SH-SY5Y (cell line): ENCODE measurements around the gene ZBTB33.

ENCODE experiments used
- GATA2 ChIP-seq: IDR thresholded peaks from 2 replicates; pipeline ENCODE4 v1.6.1; 2011; ENCODE audit warnings: mild to moderate bottlenecking, low read depth, low read length
- GATA3 ChIP-seq: IDR thresholded peaks from 2 replicates; pipeline ENCODE4 v1.6.1; 2011; ENCODE audit warnings: low read depth, mild to moderate bottlenecking, low read length, moderate library complexity

Gene ZBTB33

DNA sequence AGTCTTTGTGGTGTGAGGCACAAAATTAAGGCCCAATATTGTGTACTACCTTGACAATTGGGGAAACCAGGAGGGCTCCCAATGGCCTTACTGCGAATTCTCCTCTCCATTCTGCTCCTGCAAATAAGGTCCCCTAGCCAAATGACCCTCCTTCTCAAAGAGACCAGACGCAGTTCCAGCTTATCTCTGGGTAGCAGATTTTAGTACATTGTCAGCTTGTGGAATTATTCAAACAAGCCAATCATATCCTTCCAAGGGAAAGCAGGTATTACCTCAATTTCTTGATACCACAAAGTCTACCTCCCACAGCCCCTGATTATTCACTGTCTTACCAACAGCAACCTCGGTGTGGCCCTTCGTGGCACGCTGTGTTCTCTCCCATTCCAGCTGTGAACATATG, 7.8 kb upstream of the ZBTB33 start:
- TF ChIP-seq GATA3 (no peak), GATA2 (no peak)

DNA sequence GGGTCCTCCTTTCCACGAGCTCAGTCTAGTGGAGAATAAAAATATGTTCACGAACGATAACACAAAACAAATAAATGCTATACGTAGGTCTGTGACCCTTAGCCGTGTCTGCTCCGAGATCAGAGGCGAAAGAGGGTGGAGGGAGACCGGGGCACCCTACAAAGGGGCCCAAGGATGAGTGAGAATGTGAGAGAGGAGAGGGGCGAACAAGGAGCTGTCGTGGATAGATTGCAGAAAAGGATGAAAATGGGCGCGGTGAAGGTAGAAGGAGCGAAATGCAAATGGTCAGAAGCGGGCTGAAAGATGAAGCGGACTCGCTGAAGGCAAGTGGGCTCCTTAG, 6.2 kb upstream of the ZBTB33 start:
- TF ChIP-seq GATA3 (no peak), GATA2 (no peak)

GRCh38 chrX:120244735-120245498, 5.7 kb upstream of the ZBTB33 start:
- TF ChIP-seq GATA3 = no peak
- TF ChIP-seq GATA2 = no peak

GRCh38 chrX:120251471-120252011, 929 bp downstream of the ZBTB33 start:
- TF ChIP-seq GATA2 = no peak
- TF ChIP-seq GATA3 = no peak

DNA sequence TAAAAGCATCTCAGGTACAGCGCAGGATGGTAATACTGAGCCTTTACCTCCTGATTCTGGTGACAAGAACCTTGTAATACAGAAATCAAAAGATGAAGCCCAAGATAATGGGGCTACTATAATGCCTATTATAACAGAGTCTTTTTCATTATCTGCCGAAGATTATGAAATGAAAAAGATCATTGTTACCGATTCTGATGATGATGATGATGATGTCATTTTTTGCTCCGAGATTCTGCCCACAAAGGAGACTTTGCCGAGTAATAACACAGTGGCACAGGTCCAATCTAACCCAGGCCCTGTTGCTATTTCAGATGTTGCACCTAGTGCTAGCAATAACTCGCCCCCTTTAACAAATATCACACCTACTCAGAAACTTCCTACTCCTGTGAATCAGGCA, 3.2 kb downstream of the ZBTB33 start:
- no peak for TF ChIP-seq GATA3
- TF ChIP-seq GATA2 = no peak

GRCh38 chrX:120260369-120260768, 9.8 kb downstream of the ZBTB33 start:
- TF ChIP-seq GATA3 (no peak), GATA2 (no peak)

- TF ChIP-seq GATA3 (no peak), GATA2 (no peak)
These were observed 12.5 kb downstream of the ZBTB33 start for GRCh38 chrX:120262859-120263708.

GRCh38 chrX:120264341-120264740, 13.7 kb downstream of the ZBTB33 start:
- TF ChIP-seq GATA2 = no peak
- TF ChIP-seq GATA3 = no peak

DNA sequence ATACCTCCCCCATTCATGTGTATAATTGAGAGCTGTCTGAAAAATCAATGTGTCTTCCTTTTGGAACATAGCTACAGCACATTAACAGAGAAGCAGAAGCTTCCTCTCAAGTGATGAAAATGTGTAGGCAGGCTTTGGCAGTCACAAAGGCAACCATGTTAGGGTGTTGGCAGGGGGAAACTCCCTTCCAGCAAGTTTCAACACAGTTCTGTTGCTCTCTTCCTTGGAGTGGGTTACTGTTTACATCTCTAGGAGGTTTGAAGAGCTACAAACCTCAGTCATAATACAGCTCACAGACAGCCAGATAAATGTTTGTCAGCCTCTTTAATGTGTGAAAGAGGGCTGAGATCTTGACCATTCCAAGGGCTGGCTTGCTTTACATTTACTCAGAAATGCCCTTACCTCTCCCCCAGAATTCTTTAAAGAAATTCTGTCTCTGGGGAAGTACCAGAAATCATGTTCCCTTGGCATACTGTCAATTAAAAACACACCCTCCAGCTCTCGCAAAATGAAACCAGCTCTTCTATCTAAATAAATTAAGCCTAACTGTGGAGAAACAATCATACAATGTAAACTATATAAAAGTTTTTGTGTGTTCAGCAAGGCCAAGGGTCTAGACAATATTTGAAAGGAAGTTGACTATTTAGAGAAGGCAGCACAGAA, 18.9 kb downstream of the ZBTB33 start:
- TF ChIP-seq GATA2 (no peak), GATA3 (no peak)

DNA sequence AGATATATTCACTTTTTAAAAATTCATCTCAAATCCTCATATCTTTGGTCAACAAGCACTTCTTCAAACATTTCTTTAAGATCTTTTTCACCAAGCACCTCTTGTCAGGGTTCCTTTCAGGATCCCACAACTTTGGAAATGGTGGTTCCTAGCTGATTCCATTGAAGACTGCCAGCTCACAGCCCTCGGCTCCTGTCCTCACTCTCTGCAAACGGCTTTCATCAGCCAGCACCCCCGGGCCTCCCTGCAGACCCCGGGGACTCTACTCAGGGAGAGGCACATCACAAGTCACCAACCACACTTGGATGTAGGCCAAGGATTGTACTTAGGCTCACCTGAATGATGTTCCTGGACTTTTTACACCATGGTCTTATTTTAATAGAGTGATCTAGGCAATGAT, 20.0 kb downstream of the ZBTB33 start:
- no peak for TF ChIP-seq GATA3
- TF ChIP-seq GATA2 = no peak

DNA sequence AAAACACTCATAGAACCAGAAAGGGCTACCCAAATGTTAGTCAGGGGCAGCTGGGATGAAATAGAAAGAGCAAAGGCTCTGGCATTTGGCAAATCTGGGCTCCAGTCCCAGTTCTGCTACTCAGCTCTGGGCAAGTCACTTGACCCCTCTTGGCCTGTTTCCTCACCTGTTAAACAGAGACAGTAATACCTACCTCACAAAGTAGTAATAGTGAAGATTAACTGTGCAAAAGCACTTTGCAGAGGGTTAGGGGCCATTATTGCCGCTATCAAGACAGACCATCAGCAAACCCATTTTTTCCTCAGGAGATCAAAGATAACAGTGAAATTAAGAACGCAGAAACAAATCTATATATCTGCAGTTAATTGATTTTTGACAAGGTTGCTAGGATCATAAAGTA, 20.6 kb downstream of the ZBTB33 start:
- TF ChIP-seq GATA3 (peak; percentile 78), GATA2 (peak; percentile 74)

- TF ChIP-seq GATA2 (no peak), GATA3 (no peak)
These were observed 23.5 kb downstream of the ZBTB33 start for GRCh38 chrX:120274145-120274544.

DNA sequence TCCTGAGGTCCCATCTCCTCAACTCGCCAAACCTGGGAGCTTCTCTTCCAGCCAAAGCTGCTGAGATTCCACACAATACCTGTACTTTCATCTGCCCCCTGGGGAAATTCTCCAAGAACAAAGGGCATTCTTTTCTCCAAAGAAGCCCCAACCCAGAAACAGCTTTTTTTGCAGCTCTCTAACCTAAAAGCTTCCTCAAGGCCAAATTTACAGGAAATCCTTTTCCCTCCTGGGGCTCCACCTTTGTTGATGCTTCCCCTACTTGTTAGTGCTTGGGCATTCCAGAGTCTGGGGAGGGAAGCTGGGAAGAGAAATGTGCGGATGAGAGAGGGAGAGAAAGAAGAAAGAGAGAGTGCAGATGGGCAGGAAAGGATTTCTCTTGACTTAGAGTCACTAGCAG, 24.3 kb downstream of the ZBTB33 start:
- TF ChIP-seq GATA3 (no peak), GATA2 (no peak)

DNA sequence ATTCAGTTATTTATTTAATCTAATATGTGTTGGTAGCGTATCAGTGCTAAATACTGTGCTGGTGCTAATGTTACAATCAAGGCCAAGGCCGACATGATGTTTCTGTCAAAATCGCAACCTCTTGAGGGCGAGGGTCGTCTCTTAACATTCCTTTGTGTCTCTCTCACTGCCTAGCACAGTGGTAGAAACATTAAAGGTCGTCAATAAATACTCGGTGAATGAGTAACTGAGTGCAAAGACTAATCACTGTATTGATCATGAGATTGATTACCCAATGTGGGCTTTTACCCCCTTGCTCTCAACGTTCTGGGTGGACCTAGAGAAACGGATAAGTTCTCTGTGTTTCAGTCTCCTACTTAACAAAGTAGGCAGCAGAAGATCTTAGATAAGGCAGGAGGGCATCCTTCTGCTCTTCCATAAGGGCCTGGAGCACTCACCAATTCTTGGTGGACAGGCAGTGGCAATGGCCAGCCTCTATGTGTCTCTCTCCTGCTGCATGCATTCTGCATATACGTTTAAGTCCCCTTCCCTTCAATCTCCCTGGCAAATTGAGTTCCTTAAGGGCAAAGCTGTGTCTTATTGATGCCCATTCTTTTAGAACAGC, 30.5 kb downstream of the ZBTB33 start:
- TF ChIP-seq GATA3 = no peak
- TF ChIP-seq GATA2 = no peak
